GM21447 (cell line): Measurements from ENCODE around the gene WNK1.
"Not testable (repeated sequence)": the region's sequence is repeated elsewhere in the genome, so short reads cannot be mapped to it uniquely, and the experiment has no call there.

Experiments used
- ATAC-seq: cut with Tn5 transposase; IDR thresholded peaks from one replicate; pipeline ENCODE4 v1.9.1; 2021; ENCODE audit not compliant: unreplicated experiment

The WNK1 gene

DNA sequence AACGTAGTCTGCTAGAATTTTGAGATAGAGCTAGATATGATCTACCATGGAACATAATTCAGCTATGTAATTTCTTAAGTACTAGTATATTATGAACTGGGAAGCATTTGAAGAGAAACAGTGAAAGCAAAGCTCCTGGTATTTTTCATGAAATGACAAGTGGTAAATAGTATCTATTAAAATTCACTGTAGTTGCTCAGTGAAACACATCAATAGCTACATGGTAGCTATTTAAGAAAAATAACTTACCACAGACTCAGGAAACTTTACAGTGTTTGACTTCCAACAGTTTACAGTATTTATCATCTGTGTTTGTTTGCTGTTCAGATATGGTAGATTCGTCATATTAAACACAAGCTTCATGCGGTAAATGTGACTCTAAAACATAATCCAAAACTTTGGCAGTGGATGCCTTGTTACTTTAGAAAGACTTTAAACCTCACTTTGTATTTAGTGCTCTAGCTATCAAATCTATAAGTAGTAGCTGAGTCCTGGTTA, 25.2 kb downstream of the WNK1 start:
- ATAC-seq = no peak

DNA sequence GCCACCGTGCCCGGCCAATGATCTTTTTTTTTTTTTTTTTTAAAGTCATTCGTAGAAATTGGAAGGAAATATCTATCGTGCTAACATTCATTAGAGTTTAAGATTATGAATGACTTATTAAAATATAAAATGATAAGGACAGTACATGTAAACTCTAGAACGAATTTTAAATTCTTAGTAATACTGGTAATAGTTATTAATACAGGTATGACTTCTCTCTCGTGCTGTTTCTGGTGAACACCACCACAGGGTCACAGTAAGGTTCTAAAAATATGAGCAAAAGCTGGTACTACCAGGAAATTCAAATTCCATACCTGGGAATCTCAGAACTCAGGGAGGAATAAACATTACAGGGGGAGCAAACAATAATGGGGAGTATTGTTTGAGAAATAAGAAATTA, 26.2 kb downstream of the WNK1 start:
- ATAC-seq = no peak

GRCh38 chr12:779745-780734, 27.7 kb downstream of the WNK1 start:
- ATAC-seq = no peak

DNA sequence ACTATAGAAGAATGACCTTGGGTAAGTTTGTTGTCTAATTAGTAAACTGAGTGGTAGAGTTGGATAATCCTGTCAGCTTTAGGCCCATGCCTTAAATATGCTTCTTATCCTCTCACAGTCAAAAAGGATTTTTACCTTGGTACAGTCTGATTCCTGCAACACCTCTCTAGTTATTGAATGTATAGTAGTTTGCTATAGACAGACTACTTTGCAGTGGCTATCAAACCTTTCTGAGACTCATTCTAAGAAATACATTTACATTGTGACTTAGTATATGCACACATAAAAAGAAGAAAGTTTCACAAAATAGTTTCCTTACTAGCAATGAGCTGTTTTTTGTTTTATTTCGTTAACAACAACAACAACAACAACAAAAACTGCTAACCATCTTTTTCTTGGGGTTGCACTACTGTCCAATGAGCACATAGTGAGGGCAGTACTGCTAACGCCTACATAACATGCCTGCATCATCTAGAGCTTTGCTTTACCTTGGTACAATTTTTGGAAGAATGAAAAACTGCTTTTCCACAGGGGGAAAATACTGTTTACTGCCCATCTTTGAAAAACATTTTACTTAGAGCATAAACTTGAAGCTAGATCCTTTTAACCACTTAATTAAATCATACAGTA, 28.5 kb downstream of the WNK1 start:
- no peak for ATAC-seq

DNA sequence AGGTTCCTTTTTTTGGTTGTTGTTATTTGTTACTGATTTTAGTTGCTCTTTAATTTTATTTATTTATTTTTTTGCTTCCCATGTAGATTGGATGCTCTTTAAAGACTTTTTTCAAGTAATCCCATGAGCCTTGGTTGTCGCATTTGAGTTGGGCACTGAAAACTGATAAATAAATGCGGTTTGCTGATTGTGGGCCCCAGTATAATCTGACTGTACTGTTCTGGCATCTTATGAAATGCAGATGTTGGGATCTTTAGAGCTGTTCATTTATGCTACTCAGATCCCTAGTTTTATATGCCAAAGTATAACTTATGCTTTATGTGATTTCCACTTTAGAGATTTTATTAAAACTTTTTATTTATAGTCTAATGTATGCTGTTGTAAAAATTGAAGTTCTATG, 33.3 kb downstream of the WNK1 start:
- ATAC-seq = no peak

DNA sequence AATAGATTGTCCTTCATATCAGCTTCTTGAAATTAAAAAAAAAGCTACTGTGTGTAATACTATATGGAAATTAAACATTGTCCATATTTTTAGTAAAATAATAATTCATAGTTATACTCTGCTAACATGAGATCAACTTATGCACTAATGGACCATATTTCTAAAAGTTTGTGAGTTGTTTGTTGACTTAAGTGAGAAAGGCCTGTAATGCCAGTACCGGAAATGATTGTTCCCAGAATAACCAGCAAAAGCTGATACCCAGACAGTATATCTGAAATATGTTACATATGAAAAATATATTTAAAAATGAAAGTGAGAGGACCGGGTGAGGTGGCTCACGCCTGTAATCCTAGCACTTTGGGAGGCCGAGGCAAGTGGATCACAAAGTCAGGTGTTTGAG, 35.9 kb downstream of the WNK1 start:
- ATAC-seq = no peak

DNA sequence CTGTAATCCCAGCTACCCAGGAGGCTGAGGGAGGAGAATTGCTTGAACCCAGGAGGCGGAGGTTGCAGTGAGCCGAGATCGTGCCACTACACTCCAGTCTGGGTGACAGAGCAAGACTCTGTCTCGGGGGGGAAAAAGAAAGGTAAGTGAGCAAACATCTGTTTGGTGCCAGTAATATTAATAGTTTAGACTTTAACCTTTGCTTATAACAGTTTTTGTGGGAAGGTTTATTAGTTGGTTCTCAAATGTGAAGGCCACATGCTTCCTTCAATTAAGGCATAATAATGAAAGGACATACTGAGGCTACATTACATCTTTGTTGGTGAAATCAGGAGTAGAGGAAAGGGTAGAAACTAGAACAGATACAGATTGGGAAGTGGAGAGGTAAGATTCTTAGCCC, 36.4 kb downstream of the WNK1 start:
- ATAC-seq = not testable (repeated sequence)

- no peak for ATAC-seq
Measured at GRCh38 chr12:789852-790563, 37.6 kb downstream of the WNK1 start.

- ATAC-seq = no peak
Measured at GRCh38 chr12:790608-791007, 38.2 kb downstream of the WNK1 start.

- ATAC-seq = no peak
Measured at GRCh38 chr12:793037-793436, 40.7 kb downstream of the WNK1 start.

DNA sequence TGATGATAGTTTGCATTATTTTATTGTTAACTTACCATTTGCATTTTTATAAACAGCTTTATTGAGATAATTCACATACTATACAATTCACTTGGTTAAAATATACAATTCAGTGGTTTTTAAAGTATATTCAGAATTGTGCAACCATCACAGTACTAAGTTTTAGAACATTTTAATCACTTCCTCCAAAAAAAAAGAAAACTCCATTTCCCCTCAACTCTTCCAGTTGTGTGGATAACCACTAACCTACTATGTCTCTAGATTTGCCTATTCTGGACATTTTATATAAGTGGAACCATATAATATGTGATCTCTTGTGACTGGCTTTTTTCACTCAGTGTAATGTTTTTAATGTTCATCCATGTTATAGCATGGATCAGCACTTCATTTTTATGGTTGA, 41.3 kb downstream of the WNK1 start:
- no peak for ATAC-seq

DNA sequence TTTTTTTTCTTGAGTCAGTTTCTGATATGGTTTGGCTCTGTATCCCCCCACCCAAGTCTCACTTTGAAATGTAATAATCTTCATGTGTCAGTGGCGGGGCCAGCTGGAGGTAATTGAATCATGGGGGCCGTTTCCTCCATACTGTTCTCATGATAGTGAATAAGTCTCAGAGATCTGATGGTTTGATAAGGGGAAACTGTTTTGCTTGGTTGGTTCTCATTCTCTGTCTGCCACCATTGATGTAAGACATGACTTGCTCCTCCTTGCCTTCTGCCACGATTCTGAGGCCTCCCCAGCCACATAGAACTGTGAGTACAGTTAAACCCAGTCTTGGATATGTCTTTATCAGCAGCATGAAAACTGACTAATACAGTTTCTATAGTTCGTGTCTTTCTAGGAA, 42.9 kb downstream of the WNK1 start:
- ATAC-seq = no peak

DNA sequence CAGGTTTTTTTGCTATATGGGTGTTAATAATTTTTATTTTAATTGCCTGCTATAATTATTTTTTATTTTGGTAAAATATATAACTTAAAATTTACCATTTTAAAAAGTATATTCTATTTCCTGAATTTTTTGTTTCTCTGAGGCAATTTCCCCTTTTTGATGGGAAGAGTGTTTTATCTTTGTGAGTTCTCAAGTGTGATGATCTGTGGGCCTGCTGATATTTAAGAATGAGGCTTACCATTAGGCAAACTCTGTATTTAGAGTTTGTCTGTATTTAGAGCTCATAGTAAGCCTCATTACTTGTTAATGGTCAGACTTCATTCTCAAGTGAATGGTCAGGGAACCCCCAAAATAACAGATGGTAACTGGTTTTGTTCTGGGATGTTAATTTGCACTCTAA, 48.0 kb downstream of the WNK1 start:
- no peak for ATAC-seq

- ATAC-seq = no peak
Measured at GRCh38 chr12:802242-803120, 50.1 kb downstream of the WNK1 start.

GRCh38 chr12:805022-805632, 52.7 kb downstream of the WNK1 start:
- no peak for ATAC-seq

DNA sequence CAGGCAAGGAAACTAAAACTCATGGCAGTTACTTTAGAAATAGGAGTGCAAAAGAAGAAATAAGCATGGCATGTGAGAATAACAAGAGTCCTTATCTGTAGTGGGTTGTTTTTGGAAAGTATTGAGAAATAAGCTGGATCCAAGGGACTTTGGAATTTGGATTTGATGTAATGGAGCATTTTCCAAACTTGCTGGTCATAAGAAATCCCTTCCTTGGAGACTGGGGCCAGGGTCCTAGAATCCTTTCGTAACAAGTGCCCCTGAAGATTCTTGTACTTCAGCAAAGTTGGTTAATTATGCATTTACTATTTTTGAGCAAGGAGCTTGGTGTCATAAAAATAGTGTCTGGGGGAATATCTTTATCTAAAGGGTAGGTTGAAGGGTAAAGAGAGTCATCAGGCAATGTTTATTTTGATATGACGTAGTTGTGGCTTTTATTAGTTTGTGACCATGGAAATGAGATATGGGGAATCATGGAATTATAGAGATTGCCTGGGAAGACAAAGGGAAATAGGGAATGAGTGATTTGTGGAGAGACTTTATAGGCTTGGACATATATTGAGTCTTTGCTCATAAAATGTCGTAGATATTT, 53.9 kb downstream of the WNK1 start:
- ATAC-seq = no peak

DNA sequence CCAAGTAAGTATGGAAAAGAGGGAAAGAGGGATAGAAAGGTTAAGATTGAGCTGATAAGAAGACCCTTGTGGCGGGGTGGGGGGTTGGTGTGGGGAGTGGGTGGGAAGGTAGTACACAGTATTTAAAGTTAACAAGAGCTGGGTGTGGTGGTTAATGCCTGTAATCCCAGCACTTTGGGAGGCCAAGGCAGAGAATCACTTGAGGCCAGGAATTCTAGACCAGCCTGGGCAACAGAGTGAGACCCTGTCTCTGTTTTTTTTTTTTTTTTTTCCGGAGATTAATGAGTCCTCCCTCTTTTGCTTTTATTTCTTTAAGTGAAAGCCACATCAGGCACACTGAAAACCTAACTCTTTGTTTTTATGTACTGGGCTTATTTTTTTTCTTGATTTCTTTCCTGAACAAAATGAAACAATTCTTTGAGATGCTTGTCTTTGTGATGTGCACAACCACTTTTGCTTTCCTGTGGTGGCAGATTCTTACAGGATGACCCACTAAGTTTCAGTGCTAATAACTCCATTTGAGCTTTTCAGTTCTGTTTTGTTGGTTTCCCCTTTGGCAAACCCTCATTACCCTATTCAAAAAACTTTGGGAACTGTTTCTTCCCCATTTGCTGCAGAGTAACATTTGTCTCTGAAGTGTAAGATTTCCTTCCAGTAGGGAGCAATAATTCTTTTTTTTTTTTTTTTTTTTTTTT, 54.8 kb downstream of the WNK1 start:
- ATAC-seq = no peak

DNA sequence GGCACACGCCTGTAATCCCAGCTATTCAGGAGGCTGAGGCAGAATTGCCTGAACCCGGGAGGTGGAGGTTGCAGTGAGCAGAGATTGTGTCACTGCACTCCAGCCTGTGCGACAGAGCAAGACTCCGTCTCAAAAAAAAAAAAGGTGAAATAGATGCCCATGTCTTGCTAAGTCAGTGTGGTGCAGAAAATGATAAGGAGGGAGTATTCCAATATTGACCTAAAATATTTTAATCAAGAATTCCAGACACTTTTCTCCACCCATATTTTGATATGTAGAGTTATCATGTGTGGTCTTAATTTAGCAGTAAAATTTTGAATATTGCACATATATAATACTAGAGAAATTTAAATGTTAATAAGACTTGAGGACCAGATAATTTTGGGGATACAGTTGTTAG, 57.7 kb downstream of the WNK1 start:
- ATAC-seq = no peak
